ENCODE results near the gene SMARCB1. TPM values are rescaled to one million over a fixed set of nuclear protein-coding genes. Genes with fewer than 3 reads are reported as not detected.

SMARCB1 gene
- total RNA-seq, 1 experiment from 2014 or later, result 85.9 TPM

- ATAC-seq, result no peak
- no peak overlapping the region for H3K27ac ChIP-seq (ENCODE audit: low read length)
- no TSS peak for BruUV-seq (replicated peaks)
- no peaks in the 10 kb centered on the region for H3K27me3 ChIP-seq (ENCODE audit: low read length)
- intact Hi-C loops (cut with micrococcal nuclease), result no loop called here
- no peaks in the 10 kb centered on the region for H3F3A ChIP-seq (ENCODE audit: low read length, unreplicated experiment)
- ChIA-PET CTCF (no interaction called here), POLR2A (ENCODE audit: unreplicated experiment) (no interaction called here)
- no peak for TF ChIP-seq EZH2 (IDR thresholded peaks at IDR 0.05; ENCODE audit: low read length, unreplicated experiment)
- H4K20me1 ChIP-seq (ENCODE audit: low read length), result peaks cover 18% of the 10 kb centered on the region
- H3K36me3 ChIP-seq (ENCODE audit: low read depth, low read length), result peaks cover 4% of the 10 kb centered on the region; the same call in 1 of the 2 replicates
- H3K4me3 ChIP-seq (ENCODE audit: low read length), result no peak overlapping the region
- H3K4me1 ChIP-seq (ENCODE audit: insufficient read depth, low read length), result peaks cover 4% of the 10 kb centered on the region; the same call in 1 of the 2 replicates
- H3K79me2 ChIP-seq (ENCODE audit: low read length), result peaks cover 38% of the 10 kb centered on the region
- H3K9me2 ChIP-seq (replicated peaks; ENCODE audit: low read length), result no peaks in the 10 kb centered on the region
- no peak for DNase-seq
- H2AFZ ChIP-seq (ENCODE audit: low read length), result no peak overlapping the region
- no peaks in the 10 kb centered on the region for H3K9me3 ChIP-seq (ENCODE audit: low read length)
- H3K4me2 ChIP-seq (ENCODE audit: low read length), result no peak overlapping the region
- no peak overlapping the region for H3K9ac ChIP-seq (ENCODE audit: low read length)
Measured at GRCh38 chr22:23793326-23793725, 6.6 kb downstream of the SMARCB1 start.

GRCh38 chr22:23796461-23796860 lies 9.7 kb downstream of the SMARCB1 start:
- CTCF ChIA-PET, result no interaction called here
- Histone ChIP-seq H3K9ac (ENCODE audit: low read length) (no peak overlapping the region), H3K36me3 (ENCODE audit: low read depth, low read length) (peaks cover 8% of the 10 kb centered on the region; the same call in 1 of the 2 replicates), H3K9me2 (replicated peaks; ENCODE audit: low read length) (no peaks in the 10 kb centered on the region), H3F3A (ENCODE audit: low read length, unreplicated experiment) (no peaks in the 10 kb centered on the region), H3K27ac (ENCODE audit: low read length) (no peak overlapping the region), H3K27me3 (ENCODE audit: low read length) (no peaks in the 10 kb centered on the region), H3K9me3 (ENCODE audit: low read length) (no peaks in the 10 kb centered on the region), H3K4me3 (ENCODE audit: low read length) (no peak overlapping the region), H2AFZ (ENCODE audit: low read length) (no peak overlapping the region), H3K4me1 (ENCODE audit: insufficient read depth, low read length) (no peaks in the 10 kb centered on the region), H3K79me2 (ENCODE audit: low read length) (peaks cover 8% of the 10 kb centered on the region), H4K20me1 (ENCODE audit: low read length) (peaks cover 4% of the 10 kb centered on the region; the same call in 1 of the 2 replicates), H3K4me2 (ENCODE audit: low read length) (no peak overlapping the region)
- DNase-seq, result no peak
- POLR2A ChIA-PET (ENCODE audit: unreplicated experiment), result no interaction called here
- BruUV-seq (replicated peaks), result no TSS peak
- intact Hi-C loops (cut with micrococcal nuclease), result no loop called here
- ATAC-seq, result no peak
- TF ChIP-seq CTCF (conservative IDR thresholded peaks at IDR 0.05; ENCODE audit: low read depth, low read length) (no peak), EZH2 (IDR thresholded peaks at IDR 0.05; ENCODE audit: low read length, unreplicated experiment) (no peak), EZH2phosphoT487 (IDR thresholded peaks at IDR 0.05; ENCODE audit: borderline replicate concordance, low read length) (no peak)

- POLR2A ChIA-PET (ENCODE audit: unreplicated experiment), result no interaction called here
- no peaks in the 10 kb centered on the region for H3K9me3 ChIP-seq (ENCODE audit: low read length)
- no peak for ATAC-seq
- H4K20me1 ChIP-seq (ENCODE audit: low read length), result no peaks in the 10 kb centered on the region
- no peak for DNase-seq
- no peaks in the 10 kb centered on the region for H3K27me3 ChIP-seq (ENCODE audit: low read length)
- no peak overlapping the region for H3K4me3 ChIP-seq (ENCODE audit: low read length)
- no peaks in the 10 kb centered on the region for H3K79me2 ChIP-seq (ENCODE audit: low read length)
- intact Hi-C loops (cut with micrococcal nuclease), result no loop called here
- no TSS peak for BruUV-seq (replicated peaks)
- TF ChIP-seq CTCF (conservative IDR thresholded peaks at IDR 0.05; ENCODE audit: low read depth, low read length) (no peak), EZH2 (IDR thresholded peaks at IDR 0.05; ENCODE audit: low read length, unreplicated experiment) (no peak), EZH2phosphoT487 (IDR thresholded peaks at IDR 0.05; ENCODE audit: borderline replicate concordance, low read length) (no peak)
- no peaks in the 10 kb centered on the region for H3F3A ChIP-seq (ENCODE audit: low read length, unreplicated experiment)
- H3K4me1 ChIP-seq (ENCODE audit: insufficient read depth, low read length), result no peaks in the 10 kb centered on the region
- no peak overlapping the region for H3K9ac ChIP-seq (ENCODE audit: low read length)
- H3K4me2 ChIP-seq (ENCODE audit: low read length), result no peak overlapping the region
- no peak overlapping the region for H3K27ac ChIP-seq (ENCODE audit: low read length)
- CTCF ChIA-PET, result no interaction called here
- no peak overlapping the region for H2AFZ ChIP-seq (ENCODE audit: low read length)
- H3K9me2 ChIP-seq (replicated peaks; ENCODE audit: low read length), result no peaks in the 10 kb centered on the region
- H3K36me3 ChIP-seq (ENCODE audit: low read depth, low read length), result peaks cover 6% of the 10 kb centered on the region; the same call in 1 of the 2 replicates
Measured at GRCh38 chr22:23800297-23801237, 13.8 kb downstream of the SMARCB1 start.

All from PC-3 (cell line).